Left lung (tissue), 10 donors: Measurements from ENCODE around the gene PRSS8. TPM values are rescaled to one million over a fixed set of nuclear protein-coding genes. Genes with fewer than 3 reads are reported as not detected.

Source experiments
- ATAC-seq: fragments of 200-7000 bp; cut with Tn5 transposase; one replicate; pipeline ENCODE4 v1.9.1; 2020; ENCODE audit warnings: moderate library complexity
- DNase-seq, 4 donors: peaks; one replicate each; pipeline ENCODE4 v3.0.0-alpha.2; 2013 to 2020
- H3K27ac ChIP-seq, 2 donors: fragments of 200-600 bp; sonication (generic) in 1 of 2; one replicate each; pipeline versions ENCODE4 v1.5.0 to v1.8.0; 2020 to 2021
- H3K27me3 ChIP-seq, 2 donors: fragments of 200-600 bp; sonication (generic) in 1 of 2; one replicate each; pipeline versions ENCODE4 v1.5.0 to v1.8.0; 2020 to 2021
- H3K36me3 ChIP-seq, 2 donors: fragments of 200-600 bp; sonication (generic) in 1 of 2; one replicate each; pipeline versions ENCODE4 v1.5.0 to v1.8.0; 2020 to 2021
- H3K4me1 ChIP-seq, 2 donors: fragments of 200-600 bp; one replicate each; pipeline ENCODE4 v1.8.0; 2021
- H3K4me3 ChIP-seq, 2 donors: fragments of 200-600 bp; sonication (generic) in 1 of 2; one replicate each; pipeline versions ENCODE4 v1.5.0 to v1.8.0; 2020 to 2021; ENCODE audit warnings: mild to moderate bottlenecking in 1 of 2
- H3K9me3 ChIP-seq, 2 donors: fragments of 200-600 bp; sonication (generic) in 1 of 2; one replicate each; pipeline versions ENCODE4 v1.5.0 to v1.8.0; 2020 to 2021
- intact Hi-C, 2 donors: fragments of 100-400 bp; cut with DNase I; formaldehyde crosslinking; loops; one replicate each; pipeline versions ENCODE4 v1.11.2 to v1.14.2; 2022
- polyA plus RNA-seq, 6 donors: library from polyadenylated mRNA; unstranded; fragments of 120-200 nt; gene quantifications; one replicate each; pipeline ENCODE4 v1.2.1, GENCODE V29; 2013; ENCODE audit not compliant: insufficient read length in 6 of 6
- total RNA-seq, 2 donors: library from RNA; stranded (reverse); fragmentation: NEBNext Ultra II Directional; extraction: Animal tissue kit (Norgen Biotek cat#: 25700); gene quantifications; one replicate each; pipeline ENCODE4 v1.2.1, GENCODE V29; 2021
- TF ChIP-seq, protein P1 (sequence below), 2 donors: fragments of 200-600 bp; sonication (generic) in 1 of 2; IDR thresholded peaks; one replicate each; pipeline versions ENCODE4 v1.5.0 to v1.8.0; 2021; ENCODE audit warnings: antibody characterized with exemption in 2 of 2
- donor health status: DM: no; HTN: yes; CAD: no.
- donor health status: DM: no; HTN: no; CAD: no.

PRSS8 gene
- total and polyA plus RNA-seq, 8 donors: 61.2 to 129 (median 107) TPM

DNA sequence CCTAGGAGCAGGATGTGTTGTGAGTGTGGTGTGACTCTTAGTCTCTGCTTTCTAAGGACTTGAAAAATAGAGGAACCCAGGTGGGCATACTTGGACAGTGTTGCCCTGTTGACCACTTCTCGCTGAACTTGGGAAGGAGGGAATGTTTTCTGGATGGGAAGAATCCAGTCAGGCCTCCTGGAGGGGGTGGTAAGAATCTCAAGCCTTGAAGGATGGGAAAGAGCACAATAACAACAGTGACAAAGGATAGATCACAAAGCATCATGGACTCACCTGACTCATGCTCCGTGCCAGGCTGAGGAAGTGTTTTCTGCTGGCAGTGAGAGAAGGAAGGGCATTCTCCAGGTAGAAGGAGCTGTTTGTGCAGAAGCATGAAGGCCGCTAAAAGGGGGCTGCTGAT, 9.7 kb downstream of the PRSS8 start:
- no peaks in the 10 kb centered on the region for H3K27me3 ChIP-seq
- ATAC-seq (no peak), DNase-seq (no peak)
- no peaks in the 10 kb centered on the region for H3K9me3 ChIP-seq
- H3K4me1 ChIP-seq: peaks cover 13 to 46% of the 10 kb centered on the region in 2 donors
- intact Hi-C loops: no loop called here
- H3K27ac ChIP-seq: peak overlapping the region in 1 of 2 donors; percentile 97
- TF ChIP-seq, protein P1, sequence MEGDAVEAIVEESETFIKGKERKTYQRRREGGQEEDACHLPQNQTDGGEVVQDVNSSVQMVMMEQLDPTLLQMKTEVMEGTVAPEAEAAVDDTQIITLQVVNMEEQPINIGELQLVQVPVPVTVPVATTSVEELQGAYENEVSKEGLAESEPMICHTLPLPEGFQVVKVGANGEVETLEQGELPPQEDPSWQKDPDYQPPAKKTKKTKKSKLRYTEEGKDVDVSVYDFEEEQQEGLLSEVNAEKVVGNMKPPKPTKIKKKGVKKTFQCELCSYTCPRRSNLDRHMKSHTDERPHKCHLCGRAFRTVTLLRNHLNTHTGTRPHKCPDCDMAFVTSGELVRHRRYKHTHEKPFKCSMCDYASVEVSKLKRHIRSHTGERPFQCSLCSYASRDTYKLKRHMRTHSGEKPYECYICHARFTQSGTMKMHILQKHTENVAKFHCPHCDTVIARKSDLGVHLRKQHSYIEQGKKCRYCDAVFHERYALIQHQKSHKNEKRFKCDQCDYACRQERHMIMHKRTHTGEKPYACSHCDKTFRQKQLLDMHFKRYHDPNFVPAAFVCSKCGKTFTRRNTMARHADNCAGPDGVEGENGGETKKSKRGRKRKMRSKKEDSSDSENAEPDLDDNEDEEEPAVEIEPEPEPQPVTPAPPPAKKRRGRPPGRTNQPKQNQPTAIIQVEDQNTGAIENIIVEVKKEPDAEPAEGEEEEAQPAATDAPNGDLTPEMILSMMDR (IDR thresholded peaks at IDR 0.05): no peak
- no peak overlapping the region for H3K4me3 ChIP-seq
- H3K36me3 ChIP-seq: peaks cover 0 to 73% of the 10 kb centered on the region in 2 donors

DNA sequence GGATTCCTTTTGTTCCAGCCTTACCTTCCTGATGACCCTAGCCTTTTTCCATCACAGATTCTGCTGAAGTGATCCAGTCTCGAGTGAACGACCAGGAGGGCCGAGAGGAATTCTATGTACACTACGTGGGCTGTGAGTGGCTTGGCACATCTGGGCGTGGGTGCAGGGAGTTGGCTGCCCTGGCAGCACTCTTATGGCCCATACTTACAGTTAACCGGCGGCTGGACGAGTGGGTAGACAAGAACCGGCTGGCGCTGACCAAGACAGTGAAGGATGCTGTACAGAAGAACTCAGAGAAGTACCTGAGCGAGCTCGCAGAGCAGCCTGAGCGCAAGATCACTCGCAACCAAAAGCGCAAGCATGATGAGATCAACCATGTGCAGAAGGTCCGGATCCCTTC, 15.4 kb downstream of the PRSS8 start:
- Histone ChIP-seq H3K27ac (peak overlapping the region in 1 of 2 donors; percentile 90), H3K36me3 (peaks cover 0 to 59% of the 10 kb centered on the region in 2 donors), H3K27me3 (no peaks in the 10 kb centered on the region), H3K9me3 (no peaks in the 10 kb centered on the region), H3K4me1 (peaks cover 4 to 36% of the 10 kb centered on the region in 2 donors), H3K4me3 (no peak overlapping the region)
- intact Hi-C loops: no loop called here
- ATAC-seq (no peak), DNase-seq (no peak)
- TF ChIP-seq, protein P1 (IDR thresholded peaks at IDR 0.05): no peak

DNA sequence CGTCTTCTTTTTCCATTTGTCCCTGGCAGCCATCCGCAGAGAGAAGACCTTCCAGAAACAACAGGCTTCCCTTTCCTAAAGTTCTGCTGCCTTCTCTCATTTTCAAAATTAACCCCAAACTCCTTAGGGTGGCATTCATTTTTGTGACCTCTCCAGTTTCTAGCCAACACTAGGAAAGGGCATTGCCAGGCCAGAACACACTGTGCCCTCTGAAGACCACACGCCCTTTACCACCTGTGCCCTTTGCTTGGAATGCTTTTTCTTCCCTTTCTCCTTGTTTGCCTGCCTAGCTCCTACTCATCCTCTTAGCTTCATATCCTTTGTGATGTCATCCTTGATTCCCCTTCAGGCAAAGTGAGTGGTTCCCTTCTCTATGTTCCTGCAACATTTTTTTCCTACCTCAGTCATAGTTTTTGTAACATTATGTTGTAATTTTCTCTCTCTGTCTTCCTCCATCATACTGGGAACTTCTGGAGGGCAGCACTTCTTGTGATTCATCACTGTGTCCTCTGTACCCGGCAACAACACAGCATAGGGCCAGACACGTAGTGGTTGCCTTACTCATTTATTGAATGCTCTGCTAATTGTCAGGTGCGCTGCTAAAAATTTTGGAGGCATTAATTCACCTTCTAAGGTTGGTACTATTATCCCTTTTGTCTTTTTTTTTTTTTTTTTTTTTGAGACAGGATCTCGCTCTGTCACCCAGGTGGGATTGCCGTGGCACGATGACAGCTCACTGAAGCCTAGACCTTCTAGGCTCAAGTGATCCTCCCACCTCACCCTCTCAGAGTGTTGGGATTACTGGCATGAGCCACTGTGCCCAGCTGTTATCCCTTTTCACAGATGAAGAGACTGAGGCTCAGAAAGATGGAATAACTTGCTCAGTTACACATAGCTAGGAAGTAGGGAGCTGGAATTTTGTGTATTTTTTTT, 17.0 kb downstream of the PRSS8 start:
- no peaks in the 10 kb centered on the region for H3K27me3 ChIP-seq
- peaks cover 0 to 46% of the 10 kb centered on the region in 2 donors for H3K36me3 ChIP-seq
- peaks cover 4 to 50% of the 10 kb centered on the region in 2 donors for H3K4me1 ChIP-seq
- H3K27ac ChIP-seq: peak overlapping the region; percentile 90
- no peaks in the 10 kb centered on the region for H3K9me3 ChIP-seq
- DNase-seq (no peak), ATAC-seq (peak; percentile 8)
- intact Hi-C loops: no loop called here
- peak overlapping the region; percentile 57 to 61 for H3K4me3 ChIP-seq
- TF ChIP-seq, protein P1 (IDR thresholded peaks at IDR 0.05): no peak

DNA sequence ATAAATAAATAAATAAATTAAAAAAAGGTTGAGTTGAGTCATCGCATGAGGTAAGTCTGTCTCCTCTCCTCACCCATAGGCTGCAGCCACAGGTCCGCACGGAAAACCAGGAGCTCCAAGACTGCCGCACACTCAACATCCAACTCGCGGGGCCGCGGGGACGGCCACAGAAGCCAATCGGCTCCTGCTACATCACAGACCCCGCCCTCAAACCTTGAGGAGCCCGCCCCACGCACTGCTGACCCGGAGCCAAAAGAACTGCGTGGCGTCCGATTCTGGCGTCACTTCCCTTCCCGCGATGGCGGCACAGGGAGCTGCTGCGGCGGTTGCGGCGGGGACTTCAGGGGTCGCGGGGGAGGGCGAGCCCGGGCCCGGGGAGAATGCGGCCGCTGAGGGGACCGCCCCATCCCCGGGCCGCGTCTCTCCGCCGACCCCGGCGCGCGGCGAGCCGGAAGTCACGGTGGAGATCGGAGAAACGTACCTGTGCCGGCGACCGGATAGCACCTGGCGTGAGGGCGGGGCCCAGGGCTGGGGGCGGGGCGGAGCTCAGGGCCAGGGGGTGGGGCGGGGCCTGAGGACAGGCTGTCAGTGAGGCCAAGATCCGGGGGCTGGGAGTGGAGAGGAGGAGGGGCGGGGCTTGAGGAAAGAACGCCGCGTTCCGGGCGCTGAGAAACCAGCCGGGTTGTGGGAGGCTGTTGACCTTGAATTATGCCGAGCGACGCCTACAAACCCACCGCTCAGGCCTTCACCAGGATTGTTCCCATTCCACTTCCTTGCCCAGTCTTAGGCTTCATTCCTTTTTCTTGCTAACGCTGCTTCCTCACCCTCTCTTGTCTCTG, 17.9 kb downstream of the PRSS8 start, which contains the start of gene KAT8:
Gene KAT8 (plus strand): TSS at position 281 of the 839 bp plus-strand sequence. CDS start 18 bp downstream, at position 299.
- intact Hi-C loops: no loop called here
- Histone ChIP-seq H3K9me3 (no peaks in the 10 kb centered on the region), H3K36me3 (peaks cover 0 to 43% of the 10 kb centered on the region in 2 donors), H3K27ac (peak within 1 kb of the TSS; percentile 90), H3K27me3 (no peaks in the 10 kb centered on the region), H3K4me1 (peaks cover 4 to 59% of the 10 kb centered on the region in 2 donors), H3K4me3 (peak within 1 kb of the TSS; percentile 57 to 61)
- ATAC-seq (peak; percentile 98), DNase-seq (peak; percentile 97 to 99 (median 98))
- TF ChIP-seq, protein P1 (IDR thresholded peaks at IDR 0.05): no peak
